IMR-90 (cell line): ENCODE measurements around the gene BATF.

Experiments
- CEBPB ChIP-seq: IDR thresholded peaks from 2 replicates; pipeline ENCODE4 v1.6.1; 2012; ENCODE audit warnings: low read depth, low read length, improper control_type of control experiment
- CHD1 ChIP-seq: IDR thresholded peaks from 2 replicates; pipeline ENCODE4 v1.6.1; 2012; ENCODE audit warnings: low read depth, low read length, improper control_type of control experiment
- CTCF ChIP-seq: conservative IDR thresholded peaks from 2 replicates; pipeline ENCODE4 v1.5.1; 2012; ENCODE audit warnings: mild to moderate bottlenecking, low read depth, low read length, improper control_type of control experiment
- FOS ChIP-seq: fragments of 150-350 bp; IDR thresholded peaks from 2 replicates; pipeline ENCODE4 v1.6.1; 2016; ENCODE audit warnings: low read depth, low read length
- MAZ ChIP-seq: IDR thresholded peaks from 2 replicates; pipeline ENCODE4 v1.6.1; 2012; ENCODE audit warnings: low read depth, mild to moderate bottlenecking, low read length, improper control_type of control experiment, moderate library complexity, borderline replicate concordance
- MXI1 ChIP-seq: IDR thresholded peaks from 2 replicates; pipeline ENCODE4 v1.6.1; 2012; ENCODE audit warnings: low read depth, mild to moderate bottlenecking, low read length, moderate library complexity, borderline replicate concordance
- POLR2A ChIP-seq: IDR thresholded peaks from 2 replicates; pipeline ENCODE4 v1.6.1; 2012; ENCODE audit warnings: mild to moderate bottlenecking, low read depth, low read length
- RAD21 ChIP-seq: IDR thresholded peaks from 2 replicates; pipeline ENCODE4 v1.6.1; 2012; ENCODE audit warnings: low read length, improper control_type of control experiment
- RCOR1 ChIP-seq: IDR thresholded peaks from 2 replicates; pipeline ENCODE4 v1.6.1; 2012; ENCODE audit warnings: mild to moderate bottlenecking, low read length, improper control_type of control experiment; ENCODE audit not compliant: insufficient replicate concordance
- RFX5 ChIP-seq: IDR thresholded peaks from 2 replicates; pipeline ENCODE4 v1.8.0; 2012; ENCODE audit warnings: low read depth, mild to moderate bottlenecking, low read length, moderate library complexity
- SMC3 ChIP-seq: fragments of 150-350 bp; IDR thresholded peaks from 2 replicates; pipeline ENCODE4 v1.6.1; 2016; ENCODE audit warnings: low read depth, mild to moderate bottlenecking, antibody characterized with exemption, low read length, moderate library complexity

GRCh38 chr14:75554482-75554881 lies 32.2 kb downstream of the BATF start:
- TF ChIP-seq POLR2A = no peak
- no peak for TF ChIP-seq CEBPB
- TF ChIP-seq CTCF = no peak
- TF ChIP-seq MXI1 = no peak
- no peak for TF ChIP-seq FOS
- TF ChIP-seq CHD1 = no peak
- TF ChIP-seq RAD21 = no peak
- no peak for TF ChIP-seq SMC3
- no peak for TF ChIP-seq RFX5
- no peak for TF ChIP-seq MAZ
- TF ChIP-seq RCOR1 = no peak
